IgD-negative memory B cell (primary cell): ENCODE results near the gene TNFRSF12A. TPM values are rescaled to one million over a fixed set of nuclear protein-coding genes. Genes with fewer than 3 reads are reported as not detected.

Experiments
- H3K27ac Mint-ChIP-seq, 3 donors: one replicate each; pipeline ENCODE4 v1.8.0; 2020 to 2022; ENCODE audit warnings: mild to moderate bottlenecking in 3 of 3, mixed read lengths in 3 of 3, moderate library complexity in 1 of 3
- H3K27me3 Mint-ChIP-seq: one replicate; pipeline ENCODE4 v1.8.0; 2021; ENCODE audit warnings: mixed read lengths
- H3K36me3 Mint-ChIP-seq: one replicate; pipeline ENCODE4 v1.8.0; 2020; ENCODE audit warnings: mild to moderate bottlenecking, mixed read lengths
- H3K4me1 Mint-ChIP-seq, 3 donors: one replicate each; pipeline ENCODE4 v1.8.0; 2020 to 2022; ENCODE audit warnings: mixed read lengths in 3 of 3, mild to moderate bottlenecking in 1 of 3
- H3K4me3 Mint-ChIP-seq, 4 donors: one replicate each; pipeline ENCODE4 v1.8.0; 2020 to 2022; ENCODE audit warnings: mild to moderate bottlenecking in 4 of 4, mixed read lengths in 4 of 4, moderate library complexity in 3 of 4
- H3K9me3 Mint-ChIP-seq, 3 donors: one replicate each; pipeline ENCODE4 v1.8.0; 2020 to 2021; ENCODE audit warnings: mixed read lengths in 3 of 3, mild to moderate bottlenecking in 1 of 3
- polyA plus RNA-seq: library from polyadenylated mRNA; unstranded; fragments of 300-500 nt; fragmentation: Illumina TruSeq; gene quantifications from one replicate; pipeline ENCODE4 v1.2.3, GENCODE V29; 2021

TNFRSF12A gene
- polyA plus RNA-seq, 1 donor from 2014 or later, result 0.31 TPM

GRCh38 chr16:3035289-3035971 lies 15.3 kb downstream of the TNFRSF12A start:
- peak overlapping the region in 1 of 4 donors; percentile 55 for H3K4me3 Mint-ChIP-seq
- H3K36me3 Mint-ChIP-seq, result peaks cover 3% of the 10 kb centered on the region
- H3K27ac Mint-ChIP-seq, result peak overlapping the region in 1 of 3 donors; percentile 31
- peaks cover 0 to 11% (median 5%) of the 10 kb centered on the region in 3 donors for H3K4me1 Mint-ChIP-seq
- peaks cover 55% of the 10 kb centered on the region for H3K27me3 Mint-ChIP-seq
- no peaks in the 10 kb centered on the region for H3K9me3 Mint-ChIP-seq

- no peak overlapping the region for H3K27ac Mint-ChIP-seq
- peaks cover 53% of the 10 kb centered on the region for H3K27me3 Mint-ChIP-seq
- H3K4me3 Mint-ChIP-seq, result peak overlapping the region in 2 of 4 donors; percentile 25 to 55
- no peaks in the 10 kb centered on the region for H3K9me3 Mint-ChIP-seq
- H3K4me1 Mint-ChIP-seq, result peaks cover 0 to 11% (median 5%) of the 10 kb centered on the region in 3 donors
- H3K36me3 Mint-ChIP-seq, result peaks cover 3% of the 10 kb centered on the region
These were observed 16.0 kb downstream of the TNFRSF12A start for GRCh38 chr16:3035972-3036725.

GRCh38 chr16:3036726-3037315 lies 16.7 kb downstream of the TNFRSF12A start, which contains the start of gene BICDL2:
TSS of gene BICDL2 (minus strand) at chr16:3036944. CDS start at chr16:3035496, 1,448 bp downstream.
- Mint-ChIP-seq H3K27ac (no peak within 1 kb of the TSS), H3K4me3 (peak within 1 kb of the TSS in 3 of 4 donors; percentile 25 to 89 (median 86)), H3K4me1 (peaks cover 0 to 11% (median 3%) of the 10 kb centered on the region in 3 donors), H3K36me3 (peaks cover 3% of the 10 kb centered on the region), H3K27me3 (peaks cover 54% of the 10 kb centered on the region), H3K9me3 (no peaks in the 10 kb centered on the region)

- H3K4me3 Mint-ChIP-seq, result peak overlapping the region in 1 of 4 donors; percentile 12
- H3K27ac Mint-ChIP-seq, result no peak overlapping the region
- peaks cover 0 to 11% (median 3%) of the 10 kb centered on the region in 3 donors for H3K4me1 Mint-ChIP-seq
- peaks cover 46% of the 10 kb centered on the region for H3K27me3 Mint-ChIP-seq
- H3K36me3 Mint-ChIP-seq, result no peaks in the 10 kb centered on the region
- no peaks in the 10 kb centered on the region for H3K9me3 Mint-ChIP-seq
These were observed 18.1 kb downstream of the TNFRSF12A start for GRCh38 chr16:3038256-3038655.

GRCh38 chr16:3038896-3039295 lies 18.7 kb downstream of the TNFRSF12A start:
- Mint-ChIP-seq H3K27me3 (peaks cover 44% of the 10 kb centered on the region), H3K4me1 (peaks cover 0 to 12% (median 3%) of the 10 kb centered on the region in 3 donors), H3K27ac (no peak overlapping the region), H3K4me3 (no peak overlapping the region), H3K36me3 (no peaks in the 10 kb centered on the region), H3K9me3 (no peaks in the 10 kb centered on the region)

GRCh38 chr16:3042376-3042775 lies 22.2 kb downstream of the TNFRSF12A start:
- Mint-ChIP-seq H3K36me3 (no peaks in the 10 kb centered on the region), H3K9me3 (no peaks in the 10 kb centered on the region), H3K27ac (no peak overlapping the region), H3K4me1 (peaks cover 3 to 10% (median 5%) of the 10 kb centered on the region in 3 donors), H3K27me3 (peaks cover 41% of the 10 kb centered on the region), H3K4me3 (peak overlapping the region in 2 of 4 donors; percentile 17 to 29)

GRCh38 chr16:3044708-3045107 lies 24.5 kb downstream of the TNFRSF12A start:
- H3K4me3 Mint-ChIP-seq, result peak overlapping the region; percentile 75 to 93 (median 82)
- H3K36me3 Mint-ChIP-seq, result no peaks in the 10 kb centered on the region
- H3K27me3 Mint-ChIP-seq, result peaks cover 41% of the 10 kb centered on the region
- H3K9me3 Mint-ChIP-seq, result no peaks in the 10 kb centered on the region
- peaks cover 5 to 7% (median 5%) of the 10 kb centered on the region in 3 donors for H3K4me1 Mint-ChIP-seq
- H3K27ac Mint-ChIP-seq, result peak overlapping the region in 1 of 3 donors; percentile 20

- Mint-ChIP-seq H3K36me3 (no peaks in the 10 kb centered on the region), H3K27ac (no peak within 1 kb of the TSS), H3K27me3 (peaks cover 35% of the 10 kb centered on the region), H3K9me3 (no peaks in the 10 kb centered on the region), H3K4me1 (peaks cover 5 to 7% (median 5%) of the 10 kb centered on the region in 3 donors), H3K4me3 (peak within 1 kb of the TSS; percentile 80 to 93 (median 88))
These were observed 25.8 kb downstream of the TNFRSF12A start, which contains the start of gene MMP25 for GRCh38 chr16:3045758-3046640. TSS of gene MMP25 (plus strand) at chr16:3046561. CDS start at chr16:3046918, 357 bp downstream.

GRCh38 chr16:3046641-3047386 lies 26.6 kb downstream of the TNFRSF12A start:
- H3K27me3 Mint-ChIP-seq, result peaks cover 33% of the 10 kb centered on the region
- H3K27ac Mint-ChIP-seq, result no peak overlapping the region
- H3K4me3 Mint-ChIP-seq, result peak overlapping the region in 3 of 4 donors; percentile 25 to 45 (median 45)
- H3K9me3 Mint-ChIP-seq, result no peaks in the 10 kb centered on the region
- no peaks in the 10 kb centered on the region for H3K36me3 Mint-ChIP-seq
- H3K4me1 Mint-ChIP-seq, result peaks cover 5 to 7% (median 5%) of the 10 kb centered on the region in 3 donors

GRCh38 chr16:3047387-3047720 lies 27.2 kb downstream of the TNFRSF12A start:
- Mint-ChIP-seq H3K4me3 (peak overlapping the region; percentile 45 to 65 (median 60)), H3K36me3 (no peaks in the 10 kb centered on the region), H3K9me3 (no peaks in the 10 kb centered on the region), H3K4me1 (peaks cover 5 to 10% (median 7%) of the 10 kb centered on the region in 3 donors), H3K27ac (no peak overlapping the region), H3K27me3 (peaks cover 33% of the 10 kb centered on the region)

- H3K4me3 Mint-ChIP-seq, result no peak overlapping the region
These were observed 29.8 kb downstream of the TNFRSF12A start for GRCh38 chr16:3049921-3050481.

GRCh38 chr16:3050487-3050886 lies 30.3 kb downstream of the TNFRSF12A start:
- no peak overlapping the region for H3K27ac Mint-ChIP-seq
- H3K9me3 Mint-ChIP-seq, result no peaks in the 10 kb centered on the region
- peaks cover 12 to 16% (median 14%) of the 10 kb centered on the region in 3 donors for H3K4me1 Mint-ChIP-seq
- no peak overlapping the region for H3K4me3 Mint-ChIP-seq
- peaks cover 10% of the 10 kb centered on the region for H3K27me3 Mint-ChIP-seq
- H3K36me3 Mint-ChIP-seq, result no peaks in the 10 kb centered on the region

More at GRCh38 chr16:3049921-3050481, 29.8 kb downstream of the TNFRSF12A start:
- H3K27me3 Mint-ChIP-seq, result peaks cover 15% of the 10 kb centered on the region
- no peaks in the 10 kb centered on the region for H3K36me3 Mint-ChIP-seq
- peaks cover 9 to 15% (median 10%) of the 10 kb centered on the region in 3 donors for H3K4me1 Mint-ChIP-seq
- no peak overlapping the region for H3K27ac Mint-ChIP-seq
- H3K9me3 Mint-ChIP-seq, result no peaks in the 10 kb centered on the region

- Mint-ChIP-seq H3K4me1 (peaks cover 13 to 17% (median 14%) of the 10 kb centered on the region in 3 donors), H3K4me3 (peak overlapping the region in 1 of 4 donors; percentile 48), H3K9me3 (no peaks in the 10 kb centered on the region), H3K27ac (no peak overlapping the region), H3K27me3 (peaks cover 10% of the 10 kb centered on the region), H3K36me3 (no peaks in the 10 kb centered on the region)
These were observed 30.8 kb downstream of the TNFRSF12A start for GRCh38 chr16:3051009-3051408.
